ENCODE data around the gene TPD52L1. TPM values are rescaled to one million over a fixed set of nuclear protein-coding genes. Genes with fewer than 3 reads are reported as not detected.

Gene TPD52L1
- total RNA-seq, 1 experiment from 2014 or later, result 6.4 TPM

DNA sequence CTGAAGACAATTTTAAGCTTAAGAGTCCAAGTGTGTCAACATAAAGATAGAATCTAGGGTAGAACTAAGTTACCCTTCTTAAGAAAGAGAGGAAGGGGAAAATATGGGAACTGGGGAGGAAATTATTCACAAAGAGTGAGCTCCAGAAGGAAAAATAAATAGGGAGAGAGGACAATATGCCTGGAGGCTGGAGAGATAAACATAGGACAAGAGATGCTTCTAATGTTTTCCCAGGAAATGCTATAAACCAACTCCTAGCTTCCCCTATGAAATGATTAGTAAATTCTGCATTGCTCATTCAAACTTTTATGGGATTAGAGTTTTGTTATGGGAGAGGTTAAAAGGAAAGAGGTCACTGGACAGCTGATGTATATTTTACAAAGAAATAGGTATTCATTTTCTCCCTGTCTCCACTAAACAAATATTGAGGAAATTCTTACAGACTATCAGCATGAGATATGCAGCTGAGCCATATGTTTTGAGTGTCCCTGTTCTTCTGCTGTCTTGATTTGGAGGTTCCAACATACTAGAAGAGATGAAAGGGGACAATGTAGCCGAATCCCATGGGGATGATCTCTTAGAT, 22.0 kb downstream of the TPD52L1 start:
- no peak for DNase-seq (ENCODE audit: low read depth)

DNA sequence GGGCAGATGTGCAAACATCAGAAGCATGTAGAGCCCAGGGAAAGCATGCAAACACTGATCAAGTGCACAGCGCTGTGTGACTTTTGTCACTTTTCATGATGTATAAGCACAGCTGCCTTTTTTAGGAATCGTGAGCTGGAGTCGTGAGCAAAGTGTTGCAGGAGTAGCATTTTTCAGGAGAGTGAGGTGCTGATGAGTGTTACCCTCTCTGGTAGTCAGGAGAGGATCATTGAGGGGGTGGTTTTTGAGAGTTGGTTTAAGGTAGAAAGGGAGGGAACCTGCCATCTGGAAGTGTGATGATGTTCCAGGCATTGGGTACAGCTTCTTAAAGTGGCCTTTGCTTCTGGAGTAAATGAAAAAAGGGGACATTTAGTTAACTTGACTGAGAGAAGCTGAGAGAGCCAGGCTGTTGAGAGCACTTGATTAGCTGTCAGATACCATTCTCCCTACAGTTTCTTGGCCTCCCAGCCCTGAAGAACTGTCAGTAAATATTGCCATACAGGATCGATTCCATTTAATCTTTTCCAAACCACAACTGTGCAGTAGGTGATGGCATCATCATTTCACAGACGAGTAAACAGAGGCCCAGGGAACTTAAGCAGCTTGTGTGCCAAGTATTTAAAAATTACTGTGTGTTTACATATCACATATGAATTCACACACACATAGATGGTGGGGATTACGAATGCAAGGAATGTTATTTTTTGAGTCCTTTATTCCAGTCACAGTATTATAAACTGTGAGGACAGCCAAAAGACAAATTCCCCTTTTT, 28.9 kb downstream of the TPD52L1 start:
- DNase-seq (ENCODE audit: low read depth), result no peak

DNA sequence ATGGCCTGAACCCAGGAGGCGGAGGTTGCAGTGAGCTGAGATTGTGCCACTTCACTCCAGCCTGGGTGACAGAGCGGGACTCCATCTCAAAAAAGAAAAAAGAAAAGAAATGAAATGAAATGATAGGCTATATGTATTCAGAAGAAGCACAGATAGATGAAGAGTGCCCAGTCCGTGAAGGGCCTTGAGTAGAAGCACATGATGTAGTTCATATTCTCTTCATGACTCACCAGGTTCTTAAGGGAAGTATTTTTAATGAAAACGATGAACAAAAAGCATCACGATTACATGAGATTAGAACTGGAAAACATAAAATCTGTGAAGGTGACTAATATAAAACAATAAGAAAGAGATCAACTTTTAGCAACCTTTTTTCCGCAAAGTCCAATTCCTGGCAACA, 29.8 kb downstream of the TPD52L1 start:
- no peak for DNase-seq (ENCODE audit: low read depth)

DNA sequence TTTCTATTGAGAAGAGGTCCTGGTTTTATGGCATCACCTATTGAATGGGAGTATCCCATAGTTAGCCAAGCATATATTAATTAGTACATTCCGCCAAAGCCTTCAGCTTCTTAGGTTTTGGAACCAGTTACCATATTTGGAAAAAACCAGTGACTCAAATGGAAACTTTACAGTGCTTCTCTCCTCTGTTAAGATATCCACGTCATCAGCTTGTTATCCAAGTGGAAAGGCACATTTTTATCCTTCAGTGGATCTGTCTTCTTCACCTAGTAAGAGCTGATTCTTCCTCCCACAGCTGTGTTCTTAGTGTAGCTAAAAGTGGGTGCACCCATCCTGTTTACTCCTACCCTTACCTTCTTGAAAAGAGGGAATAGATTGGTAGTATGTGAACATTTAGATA, 34.5 kb downstream of the TPD52L1 start:
- DNase-seq (ENCODE audit: low read depth), result peak; percentile 7

DNA sequence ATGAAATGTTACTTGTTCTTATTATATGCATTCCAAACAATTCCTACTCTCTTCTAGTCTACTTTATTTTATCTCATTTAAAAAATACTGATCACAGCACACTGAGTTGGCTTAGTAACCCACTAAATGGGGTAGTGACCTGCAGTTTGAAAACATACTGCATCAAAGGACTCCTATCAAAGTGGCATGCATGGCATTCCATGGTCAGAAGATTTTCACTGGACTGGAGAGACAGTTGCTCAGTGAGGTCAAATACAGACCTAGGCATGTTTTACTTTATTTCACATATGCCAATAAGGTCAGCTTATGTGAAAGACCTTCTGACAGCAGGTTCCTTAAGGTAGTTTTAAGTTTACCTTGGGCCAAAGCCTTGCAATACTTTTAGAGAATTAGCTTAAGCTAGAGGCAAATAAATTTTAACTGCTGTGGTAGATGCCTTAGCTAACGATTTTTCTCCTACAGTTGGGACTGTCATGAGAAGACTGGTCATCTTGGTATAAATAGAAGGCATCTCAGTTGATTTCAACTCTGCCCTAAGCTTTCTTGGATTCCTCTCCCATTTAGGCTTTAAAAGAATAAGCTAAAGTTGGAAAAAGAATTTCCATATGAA, 35.1 kb downstream of the TPD52L1 start:
- DNase-seq (ENCODE audit: low read depth), result no peak

DNA sequence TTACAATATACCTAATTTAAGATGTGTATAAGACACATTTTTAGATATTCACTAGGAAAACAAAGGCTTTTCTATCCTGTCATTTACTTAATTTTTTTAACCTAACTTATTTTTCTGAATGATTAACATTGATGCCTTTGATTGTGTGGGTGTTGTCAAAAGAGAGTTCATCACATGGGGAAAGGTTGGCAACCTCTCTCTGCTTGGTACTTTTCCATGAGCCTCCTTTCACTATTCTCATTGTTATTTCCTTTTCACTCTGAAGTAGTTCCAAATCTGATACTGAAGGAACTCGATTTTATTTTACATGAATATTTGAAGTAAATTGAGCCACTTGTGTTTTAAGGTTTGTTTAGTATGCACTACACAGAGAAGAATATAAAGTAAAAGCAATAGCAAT, 35.9 kb downstream of the TPD52L1 start:
- no peak for DNase-seq (ENCODE audit: low read depth)

DNA sequence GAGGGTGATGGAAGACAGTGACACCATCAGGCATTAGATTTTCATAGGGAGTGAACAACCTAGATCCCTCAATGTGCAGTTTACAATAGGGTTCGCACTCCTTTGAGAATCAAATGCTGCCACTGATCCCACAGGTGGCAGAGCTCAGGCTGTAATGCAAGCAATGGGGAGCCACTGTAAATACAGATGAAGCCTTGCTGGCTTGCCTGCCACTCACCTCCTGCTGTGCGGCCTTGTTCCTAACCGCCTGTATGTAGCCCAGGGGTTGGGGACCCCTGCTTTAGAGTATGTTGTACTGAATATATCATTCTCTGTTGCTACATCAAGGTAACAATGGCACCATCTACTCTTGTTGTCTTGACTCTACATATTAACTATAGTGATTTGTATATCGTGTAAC, 37.1 kb downstream of the TPD52L1 start:
- DNase-seq (ENCODE audit: low read depth), result no peak

DNA sequence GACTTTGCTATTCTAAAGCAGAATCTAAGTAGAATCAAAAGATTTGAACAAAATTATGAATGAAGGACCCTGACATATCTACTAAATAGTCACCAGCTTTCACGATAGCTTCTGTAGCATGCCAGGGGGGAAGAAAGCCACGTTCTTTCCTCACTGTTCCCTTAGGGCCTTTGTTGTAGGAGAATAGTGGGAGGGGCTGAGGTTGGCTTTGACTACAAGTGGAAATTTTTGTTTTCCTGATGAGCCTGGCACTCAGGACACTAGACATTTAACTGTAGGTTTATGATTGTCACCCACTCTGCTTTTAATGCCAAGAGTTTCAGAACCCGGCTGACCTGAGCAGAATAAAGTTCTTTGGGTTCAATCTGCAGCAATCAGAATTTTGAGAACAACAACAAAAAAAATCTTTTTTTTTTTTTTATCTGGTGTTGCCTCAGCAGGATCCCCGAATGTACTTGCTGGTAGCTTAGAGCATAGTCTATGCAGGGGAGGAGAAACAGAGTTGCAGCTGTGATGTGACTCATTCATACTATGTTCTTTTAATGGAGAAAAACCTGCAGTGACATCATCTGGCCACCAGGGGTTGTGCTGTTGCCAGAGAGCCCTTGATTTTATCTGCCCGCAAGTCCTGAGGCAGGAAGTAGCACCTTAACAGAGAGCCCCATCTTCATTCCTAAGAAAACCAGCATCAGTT, 38.5 kb downstream of the TPD52L1 start:
- DNase-seq (ENCODE audit: low read depth), result peak; percentile 80

DNA sequence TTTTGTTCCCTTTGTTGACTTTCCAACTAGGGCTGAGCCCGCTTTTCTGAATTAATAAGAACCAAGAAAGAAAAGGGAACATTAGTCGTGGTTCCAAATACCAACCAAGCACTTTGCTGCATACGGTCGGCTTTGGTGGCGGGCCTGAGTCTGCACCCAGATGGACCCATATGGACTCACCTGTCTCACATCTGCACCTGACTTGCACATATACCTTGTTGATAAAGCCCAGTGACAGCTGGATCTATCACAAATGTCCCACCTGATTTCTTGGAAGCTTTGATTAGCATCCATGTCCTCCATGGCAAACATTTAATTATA, 39.0 kb downstream of the TPD52L1 start:
- DNase-seq (ENCODE audit: low read depth), result no peak

DNA sequence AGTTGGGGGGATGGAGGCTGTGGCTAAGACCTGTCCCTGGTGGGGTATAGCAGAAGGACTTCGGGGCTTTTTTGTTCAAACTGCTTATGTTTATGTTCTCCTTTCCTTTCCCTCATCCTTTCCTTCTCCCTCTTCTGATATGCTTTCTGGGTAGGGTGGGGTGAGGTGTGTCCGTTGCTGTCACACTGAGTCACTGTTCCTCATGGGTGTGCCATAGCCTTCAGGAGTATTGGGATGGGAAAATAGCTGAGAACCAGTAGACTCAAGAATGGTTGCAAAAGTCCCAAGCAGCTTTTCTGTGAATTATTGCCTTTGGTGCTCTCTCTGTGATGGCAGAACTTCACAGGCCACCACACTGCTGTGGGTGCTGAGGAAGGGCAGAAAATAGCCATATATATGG, 39.6 kb downstream of the TPD52L1 start:
- DNase-seq (ENCODE audit: low read depth), result peak; percentile 15

DNA sequence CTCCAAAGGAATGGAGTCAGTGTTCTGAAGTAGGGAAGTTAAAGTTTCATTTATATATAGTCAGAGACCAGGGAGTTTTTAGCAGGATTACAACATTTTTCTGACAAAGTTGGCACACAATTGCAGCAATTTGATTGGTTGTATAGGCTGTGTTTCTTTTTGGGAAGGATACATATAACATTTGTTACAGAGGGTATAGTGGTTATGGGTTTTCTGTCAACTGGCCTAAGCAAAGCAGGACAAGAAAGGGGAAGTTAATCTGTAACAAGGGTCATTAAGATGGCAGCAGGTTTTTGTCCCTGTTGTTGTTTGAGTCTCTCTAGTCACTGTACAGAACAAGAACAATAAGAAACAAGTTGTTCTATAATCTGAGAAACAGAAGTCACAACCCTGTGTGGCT, 41.4 kb downstream of the TPD52L1 start:
- no peak for DNase-seq (ENCODE audit: low read depth)

DNA sequence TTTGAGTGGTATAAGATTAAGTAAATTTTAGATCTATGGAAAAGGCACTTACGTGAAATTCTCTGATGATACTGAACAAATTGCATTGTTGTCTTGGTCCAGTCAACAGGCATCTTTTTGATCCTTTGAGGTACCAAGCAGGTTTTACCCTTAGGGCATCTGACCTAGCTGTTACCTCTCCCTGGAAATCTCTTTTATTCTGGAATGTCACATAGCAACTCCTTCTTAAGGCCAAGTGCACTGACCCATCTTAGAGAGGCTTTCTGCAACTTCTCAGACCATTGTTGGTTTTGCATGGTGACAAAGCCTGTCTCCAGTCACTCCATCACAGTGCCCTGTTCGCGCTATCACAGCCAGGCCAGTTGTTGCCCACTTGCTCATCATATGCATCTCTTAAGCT, 42.0 kb downstream of the TPD52L1 start:
- no peak for DNase-seq (ENCODE audit: low read depth)

DNA sequence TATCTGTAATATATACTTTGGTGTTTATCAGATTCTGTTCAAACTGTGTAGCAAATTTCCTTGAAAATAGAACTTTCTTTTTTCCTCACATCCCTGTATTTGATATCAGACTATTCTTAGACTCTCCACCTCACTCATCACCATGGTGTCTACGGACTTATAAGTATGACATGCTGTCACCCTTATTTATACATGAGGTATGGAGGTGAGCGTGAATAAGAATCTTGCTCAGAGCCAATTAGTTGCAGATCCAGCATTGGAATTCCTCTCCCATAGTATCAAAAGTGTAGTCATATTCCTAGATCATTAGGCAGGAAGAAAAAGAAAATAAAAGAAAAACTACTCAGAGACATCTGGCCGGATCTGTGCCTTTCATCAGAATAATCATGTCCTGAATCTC, 43.0 kb downstream of the TPD52L1 start:
- DNase-seq (ENCODE audit: low read depth), result no peak

DNA sequence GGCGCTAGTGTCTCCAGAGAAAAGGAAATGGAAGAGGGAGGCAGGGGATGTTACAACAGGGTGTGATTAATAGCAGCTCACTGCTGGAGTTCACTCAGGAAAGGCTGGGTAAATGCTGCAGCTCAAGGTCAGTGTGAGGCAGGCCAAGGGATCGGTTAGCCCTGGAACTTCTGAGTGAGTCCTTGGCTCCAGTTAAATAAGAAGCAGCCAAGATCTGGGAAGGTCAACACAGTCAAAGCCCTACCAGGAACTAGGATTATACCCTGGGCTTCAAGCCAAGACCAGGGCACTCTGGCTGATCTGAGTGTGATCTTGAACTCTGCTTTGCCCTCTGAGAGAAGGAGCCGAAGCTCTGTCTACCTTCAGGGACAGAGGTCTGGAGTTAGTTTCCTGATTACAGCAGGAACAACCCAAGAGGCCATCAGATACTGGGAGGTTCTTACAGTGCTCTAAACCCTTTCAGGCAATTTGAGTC, 44.3 kb downstream of the TPD52L1 start:
- DNase-seq (ENCODE audit: low read depth), result peak; percentile 24

DNA sequence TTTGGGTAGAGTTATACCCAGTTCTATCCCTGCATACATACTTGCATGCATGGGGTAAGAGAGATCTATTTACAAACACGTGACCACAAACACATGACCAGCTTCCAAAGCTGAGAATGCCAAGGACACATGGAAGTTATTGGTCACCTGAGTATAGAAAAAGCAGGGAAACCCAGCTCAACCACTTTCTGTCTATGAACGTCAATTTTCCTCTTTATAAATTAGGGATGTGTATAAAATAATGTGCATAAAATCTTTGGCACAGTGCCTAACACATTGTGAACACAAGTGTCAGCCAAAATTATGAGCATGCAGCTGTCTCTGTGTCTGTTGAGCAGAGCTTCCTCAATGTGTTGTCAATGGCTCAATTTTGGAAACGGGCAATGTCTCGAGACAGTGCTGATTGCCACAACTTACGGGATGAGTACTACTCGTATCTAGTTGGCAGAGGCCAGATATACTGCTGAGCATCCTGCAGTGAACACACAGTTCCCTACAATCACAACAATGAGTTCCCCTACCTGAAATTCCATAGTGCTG, 44.9 kb downstream of the TPD52L1 start:
- no peak for DNase-seq (ENCODE audit: low read depth)

DNA sequence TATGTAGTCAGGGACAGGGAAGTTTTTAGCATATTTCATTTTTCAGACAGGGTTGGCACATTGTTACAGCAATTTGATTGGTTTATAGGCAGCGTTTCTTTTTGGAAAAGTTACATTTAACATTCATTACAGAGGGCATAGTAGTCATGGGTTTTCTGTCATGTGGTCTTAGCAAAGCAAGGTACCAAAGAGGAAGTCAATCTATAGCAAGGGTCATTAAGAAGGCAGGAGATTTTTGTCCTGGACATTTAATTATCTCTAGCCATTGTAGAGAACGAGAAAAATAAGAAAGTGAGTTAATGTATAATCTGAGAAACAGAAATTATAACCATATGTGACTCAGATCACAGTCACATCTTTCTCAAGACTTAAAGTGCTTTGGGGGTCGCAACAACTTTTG, 47.4 kb downstream of the TPD52L1 start:
- no peak for DNase-seq (ENCODE audit: low read depth)

DNA sequence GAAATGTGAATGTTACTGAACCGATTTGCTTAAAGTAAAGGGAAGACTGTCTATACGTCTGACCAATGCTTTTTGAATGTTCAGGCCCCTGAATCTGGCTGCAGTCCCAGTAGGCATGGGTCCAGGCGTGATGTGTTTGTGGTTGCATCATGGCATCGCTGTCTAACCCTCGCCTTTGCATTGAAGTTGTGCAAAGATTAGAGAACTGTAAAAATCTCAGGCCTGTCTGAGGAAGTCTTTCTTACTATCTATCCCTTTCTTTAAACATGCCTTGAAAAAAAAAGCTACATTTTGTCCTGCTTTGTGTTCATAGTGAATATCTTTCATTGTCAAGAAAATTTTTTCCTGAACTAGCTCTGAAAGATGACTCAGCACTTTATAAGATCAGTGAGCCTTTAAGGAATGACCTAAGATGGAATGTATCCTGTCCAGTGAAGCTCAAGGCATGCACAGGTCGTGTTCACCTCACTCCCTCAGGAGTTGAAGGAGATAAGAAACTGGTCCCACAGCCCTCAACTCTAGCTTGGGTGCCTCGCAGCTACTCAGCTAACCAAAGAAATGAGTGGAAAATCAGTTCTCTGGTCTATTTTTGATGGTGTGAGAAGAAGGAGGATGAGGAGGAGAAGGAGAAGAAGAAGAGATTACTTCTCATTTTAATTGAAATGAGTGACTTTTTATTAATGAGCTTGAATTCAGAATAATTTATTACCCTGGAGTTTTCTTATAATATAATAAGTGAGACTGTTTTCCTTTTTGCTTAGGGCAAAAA, 48.6 kb downstream of the TPD52L1 start:
- peak; percentile 86 for DNase-seq (ENCODE audit: low read depth)

DNA sequence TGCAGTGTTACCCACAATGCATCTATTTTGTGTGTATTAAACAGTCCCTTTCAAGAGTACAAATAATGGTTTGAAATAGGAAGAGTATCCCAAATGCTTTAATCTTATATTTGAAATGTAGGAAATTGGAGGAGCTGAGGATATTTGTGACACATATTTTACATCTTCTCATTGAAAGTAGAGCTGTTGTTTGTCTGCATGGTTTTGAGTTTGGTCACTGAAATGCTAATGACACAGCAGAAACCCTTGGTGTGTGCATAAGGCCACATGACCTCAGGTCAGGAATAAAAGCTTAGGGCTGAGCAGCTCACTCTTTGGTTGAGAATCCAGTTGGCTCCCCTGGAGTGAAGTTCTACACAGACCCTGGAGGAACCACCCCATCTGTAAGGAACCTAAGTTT, 49.8 kb downstream of the TPD52L1 start:
- no peak for DNase-seq (ENCODE audit: low read depth)

DNA sequence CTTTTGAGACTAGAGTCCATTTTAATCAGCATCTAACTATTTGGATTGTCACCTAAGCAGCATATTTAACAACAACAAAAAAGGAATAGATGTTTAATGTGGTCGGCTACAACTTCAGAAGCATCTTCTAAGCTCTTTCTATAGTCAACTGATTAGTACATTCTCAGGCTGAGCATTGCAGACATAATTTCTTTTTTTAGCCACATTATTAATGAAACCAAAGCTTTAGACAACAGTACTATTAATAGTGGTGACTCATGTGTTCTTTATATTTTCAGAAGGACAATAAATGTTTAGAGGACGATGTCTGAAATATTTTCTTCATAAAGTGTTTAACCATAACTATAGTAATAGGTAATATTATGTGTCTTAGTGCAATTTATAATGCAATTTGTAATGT, 52.4 kb downstream of the TPD52L1 start:
- DNase-seq (ENCODE audit: low read depth), result no peak

DNA sequence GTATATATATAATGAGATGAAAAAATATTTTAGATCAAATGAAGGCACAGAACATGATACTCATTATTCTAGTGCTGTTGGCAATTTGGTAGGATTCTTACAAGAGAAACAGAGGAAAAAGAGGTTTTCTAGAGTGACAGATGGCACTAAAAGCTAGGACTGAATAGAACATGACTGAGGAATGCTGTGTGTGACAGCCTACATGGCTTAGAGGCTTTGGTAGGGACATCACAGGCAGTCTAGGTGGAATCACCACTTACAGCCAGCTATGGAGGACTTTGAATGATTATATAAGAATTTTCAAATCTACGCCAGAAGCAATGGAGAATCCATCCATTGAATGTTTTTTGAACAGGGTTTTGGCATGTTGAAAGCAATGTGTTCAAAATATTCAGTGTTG, 52.8 kb downstream of the TPD52L1 start:
- no peak for DNase-seq (ENCODE audit: low read depth)

DNA sequence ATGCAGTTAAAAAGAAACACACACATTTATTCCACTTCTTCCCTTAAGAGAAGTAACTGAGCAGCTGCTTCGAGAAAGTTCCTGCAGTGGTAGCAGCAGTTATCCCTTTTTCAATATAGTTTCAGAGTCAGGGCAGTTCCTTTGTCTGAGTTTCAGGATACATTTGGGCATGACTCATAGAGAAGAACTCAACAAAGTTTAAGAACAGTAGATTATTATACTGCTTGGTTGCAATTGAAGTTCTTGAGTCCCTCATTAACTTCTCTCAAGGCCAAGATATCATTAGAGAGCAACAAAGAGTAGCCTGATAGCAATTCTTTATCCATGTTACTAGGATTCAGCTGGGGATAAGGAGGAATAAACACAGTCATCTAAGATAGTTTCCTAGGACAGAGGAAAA, 54.4 kb downstream of the TPD52L1 start:
- DNase-seq (ENCODE audit: low read depth), result no peak

Measured in Daoy (cell line).